Myocyte (in vitro differentiated cells): ENCODE measurements around the gene STMN3. TPM values are rescaled to one million over a fixed set of nuclear protein-coding genes. Genes with fewer than 3 reads are reported as not detected.
"Not testable (repeated sequence)": the region's sequence is repeated elsewhere in the genome, so short reads cannot be mapped to it uniquely, and the experiment has no call there.

Source experiments
- DNase-seq: peaks from one replicate; pipeline ENCODE4 v3.0.0-alpha.2; 2012; ENCODE audit warnings: low read depth
- total RNA-seq: library from RNA; depleted of rRNA; stranded (reverse); fragments of >200 nt; gene quantifications from 2 replicates; pipeline ENCODE4 v1.2.3, GENCODE V29; 2014

STMN3 gene
- total RNA-seq, 1 donor from 2014 or later, result 14.7 TPM

- DNase-seq, result no peak
These were observed 26.6 kb upstream of the STMN3 start for GRCh38 chr20:63679799-63680305.

- no peak for DNase-seq
These were observed 25.6 kb upstream of the STMN3 start for GRCh38 chr20:63678667-63679465.

GRCh38 chr20:63678071-63678470 is 24.8 kb upstream of the STMN3 start:
- no peak for DNase-seq

GRCh38 chr20:63675681-63676368 is 22.6 kb upstream of the STMN3 start:
- no peak for DNase-seq

- DNase-seq, result no peak
These were observed 20.7 kb upstream of the STMN3 start for GRCh38 chr20:63673951-63674350.

GRCh38 chr20:63672666-63673065 is 19.4 kb upstream of the STMN3 start:
- DNase-seq, result no peak

GRCh38 chr20:63671695-63672094 is 18.5 kb upstream of the STMN3 start:
- DNase-seq, result not testable (repeated sequence)

- DNase-seq, result no peak
These were observed 15.1 kb upstream of the STMN3 start for GRCh38 chr20:63668351-63668750.

GRCh38 chr20:63667858-63668257 is 14.6 kb upstream of the STMN3 start:
- no peak for DNase-seq

GRCh38 chr20:63665708-63666107 is 12.5 kb upstream of the STMN3 start:
- no peak for DNase-seq

- no peak for DNase-seq
These were observed 11.8 kb upstream of the STMN3 start for GRCh38 chr20:63664861-63665594.

GRCh38 chr20:63664143-63664851 is 11.1 kb upstream of the STMN3 start:
- DNase-seq, result no peak

- no peak for DNase-seq
These were observed 10.3 kb upstream of the STMN3 start for GRCh38 chr20:63663332-63664066.

- DNase-seq, result no peak
These were observed 9.6 kb upstream of the STMN3 start for GRCh38 chr20:63662813-63663189.

- no peak for DNase-seq
These were observed 9.0 kb upstream of the STMN3 start for GRCh38 chr20:63661959-63662812.

- DNase-seq, result no peak
These were observed 7.9 kb upstream of the STMN3 start for GRCh38 chr20:63661108-63661507.

- no peak for DNase-seq
These were observed 7.4 kb upstream of the STMN3 start for GRCh38 chr20:63660622-63661021.

- DNase-seq, result not testable (repeated sequence)
These were observed 7.0 kb upstream of the STMN3 start for GRCh38 chr20:63660174-63660573.

- DNase-seq, result no peak
These were observed 6.1 kb upstream of the STMN3 start for GRCh38 chr20:63659370-63659769.
